Measurements from ENCODE around the gene GRB10.

GRCh38 chr7:50598460-50599343 lies 184.0 kb downstream of the GRB10 start:
- no peak for TF ChIP-seq CTCF (IDR thresholded peaks at IDR 0.05; ENCODE audit: extremely low read depth in 1 of 2, insufficient read depth in 1 of 2, low read depth in 1 of 2, low read length in 2 of 2)
- TF ChIP-seq MYC (IDR thresholded peaks at IDR 0.05; ENCODE audit: low read depth, low read length), result no peak
- no peak for TF ChIP-seq EZH2 (IDR thresholded peaks at IDR 0.05; ENCODE audit: borderline replicate concordance, low read depth, low read length, severe bottlenecking)
- no peak for TF ChIP-seq POLR2AphosphoS5 (IDR thresholded peaks at IDR 0.05; ENCODE audit: insufficient read depth, low read depth, low read length)
- no peak for TF ChIP-seq POLR2A (IDR thresholded peaks at IDR 0.05; ENCODE audit: low read depth, low read length)

All from endothelial cell of umbilical vein (primary cell).